Measurements from ENCODE around the gene RAB3GAP1. TPM values are rescaled to one million over a fixed set of nuclear protein-coding genes. Genes with fewer than 3 reads are reported as not detected.

RAB3GAP1 gene
- total RNA-seq, 1 donor: 80.0 TPM

GRCh38 chr2:135093193-135093592, 41.1 kb downstream of the RAB3GAP1 start:
- no peak for TF ChIP-seq CTCF (IDR thresholded peaks at IDR 0.05; ENCODE audit: insufficient read depth, low read length)
- DNase-seq (ENCODE audit: low read depth): no peak

DNA sequence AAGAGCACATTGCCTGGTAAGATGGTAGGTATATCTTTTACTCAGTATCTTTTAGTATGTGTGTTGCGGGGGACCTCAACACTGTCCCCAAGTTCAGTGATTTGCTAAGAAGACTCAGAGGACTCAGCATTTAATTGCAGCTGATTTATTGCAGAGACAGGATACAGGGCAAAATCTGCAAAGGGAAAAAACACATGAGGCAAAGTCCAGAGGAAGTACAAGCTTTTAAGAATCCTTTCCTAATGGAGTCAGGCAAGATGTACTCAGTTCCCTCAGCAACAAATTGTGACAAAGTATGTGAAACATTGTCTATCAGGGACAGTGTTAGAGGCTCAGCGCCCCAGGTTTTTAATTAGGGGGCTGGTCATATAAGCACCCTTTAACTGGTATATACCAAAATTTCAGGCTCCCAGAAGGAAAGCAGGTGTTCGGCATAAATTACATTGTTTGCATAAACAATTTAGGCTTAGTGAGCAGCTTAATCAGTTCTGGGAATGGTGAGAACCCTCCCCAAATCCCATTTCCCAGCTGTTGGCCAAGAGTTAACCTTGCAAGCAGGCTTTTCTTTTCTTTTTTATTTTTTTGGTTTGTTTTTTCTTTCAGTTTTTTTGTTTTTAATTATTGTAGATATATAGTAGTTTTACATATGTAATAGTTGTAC, 41.7 kb downstream of the RAB3GAP1 start:
- TF ChIP-seq CTCF (IDR thresholded peaks at IDR 0.05; ENCODE audit: insufficient read depth, low read length): no peak
- no peak for DNase-seq (ENCODE audit: low read depth)
- no peak overlapping the region for H3K4me3 ChIP-seq (ENCODE audit: low read depth, low read length)

More at GRCh38 chr2:135093193-135093592, 41.1 kb downstream of the RAB3GAP1 start:
- H3K4me3 ChIP-seq (ENCODE audit: low read depth, low read length): no peak overlapping the region

GRCh38 chr2:135094508-135094907, 42.4 kb downstream of the RAB3GAP1 start:
- no peak for DNase-seq (ENCODE audit: low read depth)
- H3K4me3 ChIP-seq (ENCODE audit: low read depth, low read length): no peak overlapping the region
- no peak for TF ChIP-seq CTCF (IDR thresholded peaks at IDR 0.05; ENCODE audit: insufficient read depth, low read length)

DNA sequence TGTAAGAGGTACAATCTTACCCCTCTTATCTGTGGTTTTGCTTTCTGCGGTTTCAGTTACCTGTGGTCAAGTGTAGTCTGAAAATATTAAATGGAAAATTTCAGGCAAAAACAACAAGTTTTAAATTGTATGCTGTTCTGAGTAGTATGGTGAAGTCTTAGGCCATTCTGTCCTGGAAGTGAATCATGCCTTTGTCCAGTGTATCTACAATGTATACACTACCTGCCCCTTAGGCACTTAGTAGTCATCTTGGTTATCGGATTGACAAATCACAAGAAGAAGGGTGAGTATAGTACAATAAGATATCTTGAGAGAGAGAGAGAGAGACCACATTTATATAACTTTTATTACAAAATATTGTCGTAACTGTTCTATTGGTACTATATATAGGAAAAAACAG, 43.5 kb downstream of the RAB3GAP1 start:
- no peak overlapping the region for H3K4me3 ChIP-seq (ENCODE audit: low read depth, low read length)
- DNase-seq (ENCODE audit: low read depth): no peak
- TF ChIP-seq CTCF (IDR thresholded peaks at IDR 0.05; ENCODE audit: insufficient read depth, low read length): no peak

DNA sequence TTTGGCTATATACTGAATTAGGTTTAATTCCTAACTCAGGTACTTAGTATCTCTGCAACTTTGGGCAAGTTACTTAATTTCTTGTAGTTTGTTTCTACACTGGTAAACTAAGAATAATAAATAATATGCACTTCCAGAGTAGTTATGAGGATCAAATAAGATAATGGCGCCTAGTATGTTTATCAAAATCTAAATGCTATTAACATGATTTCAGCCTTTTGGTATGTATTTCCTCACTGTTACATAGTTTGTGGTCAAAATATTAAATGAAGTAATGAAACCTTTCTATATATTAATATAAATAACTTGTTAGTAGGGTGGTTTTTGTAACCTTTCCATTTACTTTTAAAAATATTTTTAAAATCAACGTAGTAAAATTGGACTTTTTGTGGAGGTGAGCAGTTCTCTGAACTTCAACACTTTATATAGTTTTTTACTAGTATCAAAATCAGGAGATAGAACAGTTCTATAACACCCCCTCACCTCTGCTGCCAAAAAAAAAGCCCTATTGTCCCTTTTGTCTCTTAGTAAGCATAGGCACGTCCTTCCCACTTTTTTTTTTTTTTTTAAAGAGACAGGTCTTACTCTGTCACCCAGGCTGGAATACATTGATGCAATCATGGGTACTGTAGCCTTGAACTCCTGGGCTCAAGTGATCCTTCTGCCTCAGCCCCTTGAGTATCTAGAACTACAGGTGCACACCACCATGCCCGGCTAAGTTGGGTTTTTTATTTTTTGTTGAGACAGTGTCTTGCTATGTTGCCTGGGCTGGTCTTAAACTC, 44.8 kb downstream of the RAB3GAP1 start:
- TF ChIP-seq CTCF (IDR thresholded peaks at IDR 0.05; ENCODE audit: insufficient read depth, low read length): no peak
- no peak overlapping the region for H3K4me3 ChIP-seq (ENCODE audit: low read depth, low read length)
- DNase-seq (ENCODE audit: low read depth): peak; percentile 9

- TF ChIP-seq CTCF (IDR thresholded peaks at IDR 0.05; ENCODE audit: insufficient read depth, low read length): no peak
- DNase-seq (ENCODE audit: low read depth): no peak
- no peak overlapping the region for H3K4me3 ChIP-seq (ENCODE audit: low read depth, low read length)
Measured at GRCh38 chr2:135097532-135098231, 45.6 kb downstream of the RAB3GAP1 start.

Measured in fibroblast of the aortic adventitia (primary cell).